Left renal cortex interstitium (tissue), 4 donors: ENCODE measurements around the gene LRCH1. TPM values are rescaled to one million over a fixed set of nuclear protein-coding genes. Genes with fewer than 3 reads are reported as not detected.

ENCODE experiments used
- DNase-seq, 4 donors: peaks; one replicate each; pipeline ENCODE4 v3.0.0-alpha.2; 2013; ENCODE audit warnings: low read depth in 4 of 4, low spot score in 2 of 4, missing footprints in 1 of 4
- polyA plus RNA-seq, 4 donors: library from polyadenylated mRNA; unstranded; fragments of 120-200 nt; gene quantifications; one replicate each; pipeline ENCODE4 v1.2.1, GENCODE V29; 2013; ENCODE audit not compliant: insufficient read length in 4 of 4

The LRCH1 gene
- polyA plus RNA-seq, 4 donors, result 29.8 to 35.1 (median 32.3) TPM

GRCh38 chr13:46631179-46631542 lies 78.2 kb downstream of the LRCH1 start:
- no peak for DNase-seq

GRCh38 chr13:46632176-46632575 lies 79.2 kb downstream of the LRCH1 start:
- DNase-seq, result no peak

- DNase-seq, result no peak
Measured at GRCh38 chr13:46633416-46633815, 80.4 kb downstream of the LRCH1 start.

- DNase-seq, result no peak
Measured at GRCh38 chr13:46636451-46636850, 83.5 kb downstream of the LRCH1 start.

GRCh38 chr13:46637213-46637612 lies 84.2 kb downstream of the LRCH1 start:
- DNase-seq, result no peak

- DNase-seq, result no peak
Measured at GRCh38 chr13:46638262-46638661, 85.3 kb downstream of the LRCH1 start.

GRCh38 chr13:46639033-46639981 lies 86.3 kb downstream of the LRCH1 start:
- no peak for DNase-seq

GRCh38 chr13:46640843-46641242 lies 87.9 kb downstream of the LRCH1 start:
- DNase-seq, result no peak

GRCh38 chr13:46641274-46642081 lies 88.5 kb downstream of the LRCH1 start:
- DNase-seq, result no peak

DNA sequence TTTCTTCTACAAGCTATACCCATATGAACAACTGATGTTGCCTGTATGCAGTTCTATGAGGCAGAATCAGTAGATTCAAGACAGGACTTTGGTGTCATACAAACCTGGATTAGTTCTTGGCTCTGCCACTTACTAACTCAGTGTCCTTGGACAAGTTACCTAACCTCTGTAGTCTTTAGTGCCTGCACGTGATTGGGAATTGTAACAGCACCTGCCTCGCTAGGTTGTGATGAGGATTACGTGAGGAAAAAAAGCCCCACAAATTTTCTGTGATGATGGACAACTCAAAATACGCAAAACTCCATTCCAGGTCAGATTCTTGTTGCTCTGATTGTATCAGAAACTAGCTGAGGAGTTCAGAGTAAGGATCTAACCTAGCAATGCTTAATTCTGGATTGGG lies 89.3 kb downstream of the LRCH1 start:
- no peak for DNase-seq

GRCh38 chr13:46643165-46643777 lies 90.3 kb downstream of the LRCH1 start:
- DNase-seq, result no peak

DNA sequence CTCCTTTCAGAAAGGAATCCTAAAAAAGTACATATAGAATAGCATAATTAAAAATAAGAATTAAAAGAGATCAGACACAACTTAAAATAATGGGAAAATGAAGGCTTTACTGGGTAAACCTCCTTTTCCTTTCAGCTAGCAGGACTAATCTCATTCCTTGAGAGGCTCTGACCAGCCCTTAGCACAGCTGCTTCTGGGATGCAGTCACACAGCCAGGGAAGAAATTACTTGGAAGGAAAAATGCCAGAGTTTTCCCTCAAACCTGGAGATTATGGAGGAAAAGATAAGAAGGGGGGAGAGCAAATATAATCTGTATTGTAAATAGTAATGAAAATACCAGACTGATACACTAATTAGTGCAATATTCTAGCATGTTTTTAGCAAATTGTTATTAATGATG lies 91.8 kb downstream of the LRCH1 start:
- no peak for DNase-seq

DNA sequence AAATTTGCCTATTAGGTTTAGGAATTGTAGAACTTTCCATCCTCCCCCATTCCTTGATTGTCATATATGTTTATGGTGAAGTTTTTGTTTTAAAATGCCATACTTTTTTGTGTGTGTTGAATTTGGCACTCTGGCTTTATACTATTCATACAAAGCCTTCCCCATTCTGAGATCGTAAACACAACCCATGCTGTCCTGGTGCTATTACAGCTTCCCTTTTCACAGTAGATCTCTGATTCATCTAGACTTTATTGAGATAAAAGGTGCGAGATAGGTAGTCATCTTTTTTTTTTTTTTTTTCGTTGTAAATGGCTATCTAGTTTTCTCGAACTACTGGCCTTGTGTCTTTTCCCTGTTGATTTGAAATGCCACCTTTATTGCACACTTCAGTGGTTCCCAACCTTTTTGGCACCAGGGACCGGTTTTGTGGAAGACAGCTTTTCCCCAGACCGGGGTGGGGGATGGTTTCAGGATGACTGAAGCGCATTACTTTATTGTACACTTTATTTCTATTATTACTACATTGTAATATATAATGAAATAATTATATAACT lies 94.6 kb downstream of the LRCH1 start:
- no peak for DNase-seq

DNA sequence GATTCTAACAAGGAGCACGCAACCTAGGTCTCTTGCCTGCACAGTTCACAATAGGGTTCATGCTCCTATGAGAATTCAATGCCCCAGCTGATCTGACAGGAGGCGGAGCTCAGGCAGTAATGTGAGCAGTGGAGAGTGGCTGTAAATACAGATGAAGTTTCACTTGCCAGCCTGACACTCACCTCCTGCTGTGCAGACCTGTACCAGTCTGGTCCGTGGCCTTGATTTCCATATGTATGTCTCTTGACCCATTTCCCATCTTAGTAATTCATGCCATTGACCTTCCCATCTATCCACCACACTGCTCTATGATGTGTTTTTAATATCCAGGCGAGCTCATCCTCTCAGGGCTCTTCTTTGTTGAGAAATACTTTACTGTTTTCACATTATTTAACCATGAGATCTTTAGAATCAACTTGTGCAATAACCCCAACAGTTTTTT lies 95.2 kb downstream of the LRCH1 start:
- DNase-seq, result no peak

DNA sequence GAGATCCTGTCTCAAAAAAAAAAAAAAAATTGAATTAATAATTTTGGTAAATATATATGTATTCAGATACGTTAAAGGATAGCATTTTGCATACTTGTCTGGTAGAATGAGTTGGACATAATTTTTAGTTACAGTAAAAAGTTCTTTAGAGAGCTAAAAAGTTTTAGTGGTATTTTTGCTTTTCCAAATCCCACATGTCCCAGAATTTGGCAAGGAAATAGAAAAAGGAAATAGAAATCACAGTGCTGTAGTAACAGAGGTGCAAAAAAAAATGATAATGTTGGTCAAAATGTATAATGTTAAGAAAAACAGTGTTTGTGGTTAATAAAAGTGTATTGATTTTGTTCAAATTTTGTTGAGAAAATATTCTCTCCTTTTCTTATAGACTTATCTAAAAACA lies 96.8 kb downstream of the LRCH1 start:
- DNase-seq, result no peak

- DNase-seq, result no peak
Measured at GRCh38 chr13:46654951-46655350, 102.0 kb downstream of the LRCH1 start.

DNA sequence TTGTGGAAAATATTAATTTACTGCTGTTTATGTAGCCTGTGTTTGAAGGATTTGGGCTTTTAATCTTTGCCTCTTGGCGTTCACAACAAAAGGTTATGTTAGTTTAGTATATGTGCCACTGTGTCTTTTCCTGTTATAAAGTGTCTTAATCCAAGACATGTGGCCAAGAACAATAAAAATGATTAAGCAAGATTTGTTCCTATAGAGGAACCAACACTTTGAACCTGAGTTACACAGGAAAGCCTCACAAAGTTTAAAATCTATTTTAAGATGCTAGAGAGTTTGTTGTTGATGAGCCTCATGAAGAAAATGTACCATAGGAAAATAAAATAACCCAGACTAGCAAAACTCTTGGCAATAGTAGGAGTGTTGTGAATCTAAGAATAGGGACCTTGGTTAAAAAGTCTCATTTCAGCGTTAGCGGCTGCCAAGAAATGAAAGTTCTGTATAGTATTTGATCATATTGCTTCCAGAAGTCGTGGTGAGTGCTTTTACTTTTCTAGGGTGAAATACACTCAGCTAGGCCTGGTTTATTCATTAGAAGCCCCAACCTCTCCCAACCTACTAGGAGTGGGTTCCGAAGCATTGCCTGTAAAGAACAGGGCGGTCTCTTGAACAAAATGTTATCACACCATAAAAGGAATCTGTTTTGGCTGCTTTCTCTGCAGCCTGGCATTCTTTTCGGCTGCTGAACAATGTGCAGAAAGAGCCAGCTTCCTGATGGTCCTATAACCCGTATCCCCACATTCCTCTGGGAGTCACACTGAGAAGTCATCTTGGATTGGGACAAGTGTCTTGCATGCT lies 102.6 kb downstream of the LRCH1 start:
- no peak for DNase-seq

DNA sequence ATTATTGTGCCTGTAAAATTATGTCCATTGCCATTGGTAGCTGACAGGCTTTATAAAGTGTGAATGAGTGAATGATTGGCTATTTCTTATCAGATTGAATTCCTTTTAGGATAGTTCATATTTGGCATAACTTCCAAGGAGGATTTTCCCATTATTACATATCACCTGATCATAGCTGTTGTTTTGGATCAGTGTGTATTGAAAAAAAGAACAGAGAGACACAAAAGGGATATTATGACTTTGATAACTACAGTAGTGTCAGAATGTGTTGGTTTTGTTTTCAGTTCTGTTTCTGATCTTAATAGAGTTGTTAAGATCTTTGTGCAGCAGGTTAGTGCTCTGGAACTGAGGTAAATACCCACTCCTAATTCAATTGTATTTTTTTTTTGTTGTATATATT lies 103.8 kb downstream of the LRCH1 start:
- no peak for DNase-seq

- DNase-seq, result no peak
Measured at GRCh38 chr13:46659413-46660065, 106.6 kb downstream of the LRCH1 start.

- no peak for DNase-seq
Measured at GRCh38 chr13:46660416-46660815, 107.4 kb downstream of the LRCH1 start.
